Activated CD4-positive, alpha-beta T cell treated with anti-CD3 and anti-CD28 coated beads, Interleukin-2, Interleukin-6, amounts not matched to agents 100 ng/mL and 50 ng/mL, durations not matched to agents 16 hours and 8 hours (primary cell): ENCODE data around the gene C17orf58.
A peak's percentile ranks its signal among the peaks of the same experiment; 100 is the strongest.
"Not testable (repeated sequence)": the region's sequence is repeated elsewhere in the genome, so short reads cannot be mapped to it uniquely, and the experiment has no call there.

ENCODE experiments used
- DNase-seq: peaks from one replicate; pipeline ENCODE4 v3.0.0-alpha.2; 2020

The C17orf58 gene

GRCh38 chr17:67996301-67997171 lies at the start of gene C17orf58:
TSS of gene C17orf58 (minus strand) at chr17:67996469. CDS start at chr17:67996198, 271 bp downstream.
- peak; percentile 48 for DNase-seq

- DNase-seq, result no peak
These were observed 40.3 kb upstream of the C17orf58 start for GRCh38 chr17:68036304-68037147.

- DNase-seq, result peak; percentile 97
These were observed 39.4 kb upstream of the C17orf58 start, which contains the start of gene KPNA2 for GRCh38 chr17:68035523-68036303. TSS of gene KPNA2 (plus strand) at chr17:68035735. CDS start at chr17:68037133, 1,398 bp downstream.

GRCh38 chr17:68035131-68035522 lies 38.9 kb upstream of the C17orf58 start:
- DNase-seq, result peak; percentile 94

- no peak for DNase-seq
These were observed 38.1 kb upstream of the C17orf58 start for GRCh38 chr17:68034452-68034776.

GRCh38 chr17:68033636-68034451 lies 37.6 kb upstream of the C17orf58 start:
- DNase-seq, result no peak

GRCh38 chr17:68029512-68030215 lies 33.4 kb upstream of the C17orf58 start:
- no peak for DNase-seq

GRCh38 chr17:68022547-68022946 lies 26.3 kb upstream of the C17orf58 start:
- not testable (repeated sequence) for DNase-seq

GRCh38 chr17:68021963-68022362 lies 25.7 kb upstream of the C17orf58 start:
- no peak for DNase-seq

GRCh38 chr17:68020791-68021190 lies 24.5 kb upstream of the C17orf58 start:
- DNase-seq, result not testable (repeated sequence)

GRCh38 chr17:68020409-68020756 lies 24.1 kb upstream of the C17orf58 start:
- DNase-seq, result no peak

- DNase-seq, result peak; percentile 98
These were observed 23.6 kb upstream of the C17orf58 start for GRCh38 chr17:68019675-68020408.

GRCh38 chr17:68019336-68019674 lies 23.0 kb upstream of the C17orf58 start:
- DNase-seq, result no peak

GRCh38 chr17:68018493-68018892 lies 22.2 kb upstream of the C17orf58 start:
- DNase-seq, result not testable (repeated sequence)

GRCh38 chr17:68016838-68017237 lies 20.6 kb upstream of the C17orf58 start:
- DNase-seq, result no peak

GRCh38 chr17:68015081-68015723 lies 18.9 kb upstream of the C17orf58 start:
- no peak for DNase-seq

- no peak for DNase-seq
These were observed 17.1 kb upstream of the C17orf58 start for GRCh38 chr17:68013385-68013784.

- peak; percentile 72 for DNase-seq
These were observed 15.0 kb upstream of the C17orf58 start for GRCh38 chr17:68011199-68011665.

GRCh38 chr17:68006797-68007196 lies 10.5 kb upstream of the C17orf58 start:
- DNase-seq, result no peak

GRCh38 chr17:68004201-68004600 lies 7.9 kb upstream of the C17orf58 start:
- DNase-seq, result no peak
